ENCODE results near the gene NFATC2IP. TPM values are rescaled to one million over a fixed set of nuclear protein-coding genes. Genes with fewer than 3 reads are reported as not detected.

Gene NFATC2IP
- total and polyA plus RNA-seq, 9 of the 15 experiments (the other 6 are each of a cell fraction or from before 2014, with no cell fraction given) = 15.6 to 106 (median 46.9) TPM

GRCh38 chr16:29009050-29009837 is 58.5 kb downstream of the NFATC2IP start (continued):
- TF ChIP-seq E2F3 (CRISPR knock-in tag; IDR thresholded peaks at IDR 0.05) = peak; percentile 79; the same call in 1 of the 2 replicates
- TF ChIP-seq MTF1 (CRISPR knock-in tag; IDR thresholded peaks at IDR 0.05; ENCODE audit: borderline replicate concordance) = no peak
- no peak for TF ChIP-seq MCM5 (IDR thresholded peaks at IDR 0.05; ENCODE audit: low read depth)
- TF ChIP-seq ZNF696 (CRISPR knock-in tag; conservative IDR thresholded peaks at IDR 0.05) = no peak
- peak; percentile 99 for TF ChIP-seq VEZF1 (CRISPR knock-in tag; IDR thresholded peaks at IDR 0.05)
- peak; percentile 89 for TF ChIP-seq BCOR (IDR thresholded peaks at IDR 0.05)
- TF ChIP-seq ZNF655 (CRISPR knock-in tag; IDR thresholded peaks at IDR 0.05) = no peak
- TF ChIP-seq RREB1 (CRISPR knock-in tag; IDR thresholded peaks at IDR 0.05) = peak; percentile 80
- TF ChIP-seq EP300 (IDR thresholded peaks at IDR 0.05; ENCODE audit: low read length) = peak; percentile 95
- no peak; the same call in 1 of the 2 replicates for TF ChIP-seq ZNF695 (CRISPR knock-in tag; IDR thresholded peaks at IDR 0.05)
- peak; percentile 74; the same call in 1 of the 2 replicates for TF ChIP-seq NFXL1 (CRISPR knock-in tag; IDR thresholded peaks at IDR 0.05)
- no peak for TF ChIP-seq ZNF282 (CRISPR knock-in tag; IDR thresholded peaks at IDR 0.05)
- no peak for TF ChIP-seq SMC3 (conservative IDR thresholded peaks at IDR 0.05; ENCODE audit: insufficient read depth, low read depth, low read length)
- TF ChIP-seq PHTF2 (CRISPR knock-in tag; IDR thresholded peaks at IDR 0.05) = no peak
- peak; percentile 90 for TF ChIP-seq ZBTB2 (IDR thresholded peaks at IDR 0.05)
- TF ChIP-seq MYNN (IDR thresholded peaks at IDR 0.05) = peak; percentile 95
- TF ChIP-seq MYNN (CRISPR knock-in tag; IDR thresholded peaks at IDR 0.05) = no peak
- TF ChIP-seq ZNF134 (CRISPR knock-in tag; conservative IDR thresholded peaks at IDR 0.05) = no peak
- TF ChIP-seq ZNF174 (CRISPR knock-in tag; IDR thresholded peaks at IDR 0.05) = no peak

Measured in K562 (cell line).